Measurements from ENCODE around the gene NTNG1.

NTNG1 gene

DNA sequence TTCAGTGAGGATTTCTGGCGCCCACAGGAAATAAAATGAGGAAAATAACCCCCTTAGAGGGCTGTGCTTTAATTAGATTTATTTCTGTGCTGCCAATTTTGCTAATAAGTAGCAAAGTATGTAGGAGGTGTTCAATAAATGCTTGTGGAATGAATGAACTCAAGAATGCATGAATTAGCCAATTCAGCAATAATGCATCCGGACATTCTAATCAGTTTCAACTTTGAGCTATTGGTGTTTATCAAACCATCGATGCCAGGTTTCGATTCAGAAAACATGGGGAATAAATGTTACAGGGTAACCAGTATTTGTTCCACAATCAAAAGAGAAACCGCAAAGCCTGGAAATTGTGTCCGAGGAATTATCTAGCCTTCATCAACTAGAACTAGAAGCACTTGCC, 353.2 kb downstream of the NTNG1 start:
- TF ChIP-seq POLR2AphosphoS5 (IDR thresholded peaks at IDR 0.05; ENCODE audit: low read depth) (no peak), GABPA (IDR thresholded peaks at IDR 0.05; ENCODE audit: low read depth) (no peak), SPI1 (IDR thresholded peaks at IDR 0.05; ENCODE audit: borderline replicate concordance, low read depth) (no peak), CTCF (IDR thresholded peaks at IDR 0.05; ENCODE audit: insufficient read depth, low read length) (no peak)
- TF ChIP-seq, protein P1, sequence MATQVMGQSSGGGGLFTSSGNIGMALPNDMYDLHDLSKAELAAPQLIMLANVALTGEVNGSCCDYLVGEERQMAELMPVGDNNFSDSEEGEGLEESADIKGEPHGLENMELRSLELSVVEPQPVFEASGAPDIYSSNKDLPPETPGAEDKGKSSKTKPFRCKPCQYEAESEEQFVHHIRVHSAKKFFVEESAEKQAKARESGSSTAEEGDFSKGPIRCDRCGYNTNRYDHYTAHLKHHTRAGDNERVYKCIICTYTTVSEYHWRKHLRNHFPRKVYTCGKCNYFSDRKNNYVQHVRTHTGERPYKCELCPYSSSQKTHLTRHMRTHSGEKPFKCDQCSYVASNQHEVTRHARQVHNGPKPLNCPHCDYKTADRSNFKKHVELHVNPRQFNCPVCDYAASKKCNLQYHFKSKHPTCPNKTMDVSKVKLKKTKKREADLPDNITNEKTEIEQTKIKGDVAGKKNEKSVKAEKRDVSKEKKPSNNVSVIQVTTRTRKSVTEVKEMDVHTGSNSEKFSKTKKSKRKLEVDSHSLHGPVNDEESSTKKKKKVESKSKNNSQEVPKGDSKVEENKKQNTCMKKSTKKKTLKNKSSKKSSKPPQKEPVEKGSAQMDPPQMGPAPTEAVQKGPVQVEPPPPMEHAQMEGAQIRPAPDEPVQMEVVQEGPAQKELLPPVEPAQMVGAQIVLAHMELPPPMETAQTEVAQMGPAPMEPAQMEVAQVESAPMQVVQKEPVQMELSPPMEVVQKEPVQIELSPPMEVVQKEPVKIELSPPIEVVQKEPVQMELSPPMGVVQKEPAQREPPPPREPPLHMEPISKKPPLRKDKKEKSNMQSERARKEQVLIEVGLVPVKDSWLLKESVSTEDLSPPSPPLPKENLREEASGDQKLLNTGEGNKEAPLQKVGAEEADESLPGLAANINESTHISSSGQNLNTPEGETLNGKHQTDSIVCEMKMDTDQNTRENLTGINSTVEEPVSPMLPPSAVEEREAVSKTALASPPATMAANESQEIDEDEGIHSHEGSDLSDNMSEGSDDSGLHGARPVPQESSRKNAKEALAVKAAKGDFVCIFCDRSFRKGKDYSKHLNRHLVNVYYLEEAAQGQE (IDR thresholded peaks at IDR 0.05; ENCODE audit: insufficient replicate concordance, low read depth), result no peak
- H3K4me3 ChIP-seq (replicated peaks; ENCODE audit: insufficient read depth, low read length), result no peak overlapping the region
- DNase-seq (ENCODE audit: low read depth in 1 of 2, low spot score in 1 of 2), result no peak
- no peaks in the 10 kb centered on the region for H3K27me3 ChIP-seq (ENCODE audit: insufficient read depth, poor library complexity, severe bottlenecking)
- H3K27ac ChIP-seq (replicated peaks), result no peak overlapping the region

DNA sequence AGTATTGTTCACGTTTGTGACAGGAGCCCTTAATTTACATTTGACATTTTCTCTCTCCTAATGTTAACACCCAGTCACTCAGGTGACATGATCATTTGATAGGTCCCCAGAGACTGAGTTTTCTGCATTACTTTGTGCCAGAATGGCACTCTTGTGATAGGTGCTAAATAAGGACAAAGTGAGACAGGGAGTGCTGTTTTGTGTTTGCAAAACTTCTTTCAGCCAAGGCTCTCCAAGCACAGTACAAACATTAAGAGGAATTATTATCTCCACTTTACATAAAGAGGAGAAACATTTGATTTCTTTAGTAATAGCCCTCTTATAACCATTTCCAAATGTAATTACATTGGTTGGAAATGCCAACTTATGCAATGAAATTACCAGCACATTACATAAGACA, 355.2 kb downstream of the NTNG1 start:
- TF ChIP-seq SPI1 (IDR thresholded peaks at IDR 0.05; ENCODE audit: borderline replicate concordance, low read depth), result no peak
- TF ChIP-seq GABPA (IDR thresholded peaks at IDR 0.05; ENCODE audit: low read depth), result no peak
- no peak for TF ChIP-seq CTCF (IDR thresholded peaks at IDR 0.05; ENCODE audit: insufficient read depth, low read length)
- TF ChIP-seq POLR2AphosphoS5 (IDR thresholded peaks at IDR 0.05; ENCODE audit: low read depth), result no peak
- TF ChIP-seq, protein P1 (IDR thresholded peaks at IDR 0.05; ENCODE audit: insufficient replicate concordance, low read depth), result no peak
- H3K4me3 ChIP-seq (replicated peaks; ENCODE audit: insufficient read depth, low read length), result no peak overlapping the region
- no peak for DNase-seq (ENCODE audit: low read depth in 1 of 2, low spot score in 1 of 2)
- H3K27me3 ChIP-seq (ENCODE audit: insufficient read depth, poor library complexity, severe bottlenecking), result no peaks in the 10 kb centered on the region
- H3K27ac ChIP-seq (replicated peaks), result no peak overlapping the region

DNA sequence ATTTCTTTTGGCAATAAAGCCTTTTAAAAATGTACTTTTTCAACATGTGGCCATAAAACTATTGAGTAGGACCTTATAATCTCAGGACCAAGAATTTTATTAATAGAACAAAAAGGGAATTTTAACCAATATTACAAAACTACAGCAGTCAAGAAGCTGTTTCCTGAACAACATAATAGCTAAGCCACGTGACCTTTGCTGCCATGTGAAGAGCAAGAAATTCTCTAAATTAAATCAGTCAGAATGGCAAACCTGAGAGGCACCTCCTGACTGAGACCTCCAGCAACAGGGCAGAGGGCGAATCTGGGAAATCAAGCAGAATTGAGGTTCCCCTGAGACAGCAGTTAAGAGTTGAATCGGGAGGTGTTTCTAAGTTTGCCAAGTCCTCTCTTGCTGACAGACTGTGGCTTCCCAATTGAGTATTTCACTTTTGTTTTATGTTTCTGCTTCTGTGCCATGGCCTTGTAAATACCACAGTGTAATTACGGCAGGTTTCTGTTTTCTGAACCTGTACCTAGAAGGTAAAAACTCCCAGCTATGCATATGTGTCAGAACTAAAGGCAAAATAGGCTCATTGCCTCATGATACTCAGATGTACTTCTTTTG, 358.4 kb downstream of the NTNG1 start:
- H3K27me3 ChIP-seq (ENCODE audit: insufficient read depth, poor library complexity, severe bottlenecking), result no peaks in the 10 kb centered on the region
- H3K4me3 ChIP-seq (replicated peaks; ENCODE audit: insufficient read depth, low read length), result no peak overlapping the region
- no peak for TF ChIP-seq CTCF (IDR thresholded peaks at IDR 0.05; ENCODE audit: insufficient read depth, low read length)
- TF ChIP-seq GABPA (IDR thresholded peaks at IDR 0.05; ENCODE audit: low read depth), result no peak
- no peak for TF ChIP-seq SPI1 (IDR thresholded peaks at IDR 0.05; ENCODE audit: borderline replicate concordance, low read depth)
- TF ChIP-seq, protein P1 (IDR thresholded peaks at IDR 0.05; ENCODE audit: insufficient replicate concordance, low read depth), result no peak
- TF ChIP-seq POLR2AphosphoS5 (IDR thresholded peaks at IDR 0.05; ENCODE audit: low read depth), result no peak
- no peak for DNase-seq (ENCODE audit: low read depth in 1 of 2, low spot score in 1 of 2)
- no peak overlapping the region for H3K27ac ChIP-seq (replicated peaks)
